ENCODE data around the gene CEP104.

The CEP104 gene

GRCh38 chr1:3890389-3891328 lies 33.6 kb upstream of the CEP104 start:
- ChIA-PET POLR2A (no interaction called here), CTCF (no interaction called here)
- DNase-seq (ENCODE audit: extremely low spot score), result no peak
- no peak for TF ChIP-seq FOXA1 (IDR thresholded peaks at IDR 0.05)
- TF ChIP-seq FOXK2 (IDR thresholded peaks at IDR 0.05), result no peak
- no peak for TF ChIP-seq TARDBP (IDR thresholded peaks at IDR 0.05)
- no peak for TF ChIP-seq NFRKB (IDR thresholded peaks at IDR 0.05)
- TF ChIP-seq ELF4 (IDR thresholded peaks at IDR 0.05), result no peak
- TF ChIP-seq BHLHE40 (IDR thresholded peaks at IDR 0.05; ENCODE audit: borderline replicate concordance), result no peak
- no peak for TF ChIP-seq ZNF384 (IDR thresholded peaks at IDR 0.05)
- TF ChIP-seq L3MBTL2 (conservative IDR thresholded peaks at IDR 0.05), result no peak
- TF ChIP-seq, protein P1, sequence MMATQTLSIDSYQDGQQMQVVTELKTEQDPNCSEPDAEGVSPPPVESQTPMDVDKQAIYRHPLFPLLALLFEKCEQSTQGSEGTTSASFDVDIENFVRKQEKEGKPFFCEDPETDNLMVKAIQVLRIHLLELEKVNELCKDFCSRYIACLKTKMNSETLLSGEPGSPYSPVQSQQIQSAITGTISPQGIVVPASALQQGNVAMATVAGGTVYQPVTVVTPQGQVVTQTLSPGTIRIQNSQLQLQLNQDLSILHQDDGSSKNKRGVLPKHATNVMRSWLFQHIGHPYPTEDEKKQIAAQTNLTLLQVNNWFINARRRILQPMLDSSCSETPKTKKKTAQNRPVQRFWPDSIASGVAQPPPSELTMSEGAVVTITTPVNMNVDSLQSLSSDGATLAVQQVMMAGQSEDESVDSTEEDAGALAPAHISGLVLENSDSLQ (IDR thresholded peaks at IDR 0.05), result no peak
- TF ChIP-seq SUZ12 (IDR thresholded peaks at IDR 0.05), result no peak
- no peak for TF ChIP-seq SP1 (IDR thresholded peaks at IDR 0.05)
- no peak for TF ChIP-seq FOXM1 (IDR thresholded peaks at IDR 0.05; ENCODE audit: borderline replicate concordance)
- TF ChIP-seq HDGF (IDR thresholded peaks at IDR 0.05; ENCODE audit: borderline replicate concordance), result no peak
- no peak for TF ChIP-seq LEF1 (IDR thresholded peaks at IDR 0.05; ENCODE audit: borderline replicate concordance)
- TF ChIP-seq CTBP1 (IDR thresholded peaks at IDR 0.05; ENCODE audit: borderline replicate concordance), result no peak
- TF ChIP-seq ARNT (IDR thresholded peaks at IDR 0.05), result no peak

DNA sequence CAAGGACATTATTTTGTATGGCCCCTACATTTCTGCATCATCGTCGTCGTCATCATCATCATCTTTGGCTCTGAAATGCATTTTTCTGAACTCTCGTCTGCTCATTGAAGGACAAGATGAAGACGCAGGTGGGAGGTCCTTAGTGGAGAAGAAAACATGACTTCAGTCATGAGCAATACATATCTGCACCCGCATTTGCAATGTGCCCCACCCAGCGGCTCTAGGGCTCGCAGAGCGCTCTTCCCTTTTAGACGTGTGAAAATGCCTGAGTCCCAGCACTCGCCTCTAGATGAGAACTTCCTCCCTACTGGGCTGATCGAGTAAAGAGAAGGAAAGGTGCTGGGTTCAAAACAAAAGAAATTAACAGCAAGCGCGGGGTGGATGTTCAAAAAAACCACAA lies 32.9 kb upstream of the CEP104 start:
- CTCF ChIA-PET, result no interaction called here
- POLR2A ChIA-PET, result no interaction called here

GRCh38 chr1:3888301-3888700 lies 31.3 kb upstream of the CEP104 start:
- CTCF ChIA-PET, result no interaction called here
- no peak for DNase-seq (ENCODE audit: extremely low spot score)
- TF ChIP-seq SUZ12 (IDR thresholded peaks at IDR 0.05) (no peak), BHLHE40 (IDR thresholded peaks at IDR 0.05; ENCODE audit: borderline replicate concordance) (no peak), TARDBP (IDR thresholded peaks at IDR 0.05) (no peak), CTBP1 (IDR thresholded peaks at IDR 0.05; ENCODE audit: borderline replicate concordance) (no peak), ELF4 (IDR thresholded peaks at IDR 0.05) (no peak), ARNT (IDR thresholded peaks at IDR 0.05) (no peak), ZNF384 (IDR thresholded peaks at IDR 0.05) (no peak), FOXA1 (IDR thresholded peaks at IDR 0.05) (no peak)
- TF ChIP-seq, protein P1 (IDR thresholded peaks at IDR 0.05), result no peak
- POLR2A ChIA-PET, result interaction anchor here (1.7 kb wide), 1 partner anchor 11 kb away, joined by 4 read pairs; no protein-coding TSS in a partner anchor

More for the DNA sequence above, 32.9 kb upstream of the CEP104 start:
- no peak for DNase-seq (ENCODE audit: extremely low spot score)
- TF ChIP-seq ELF4 (IDR thresholded peaks at IDR 0.05), result no peak
- TF ChIP-seq LEF1 (IDR thresholded peaks at IDR 0.05; ENCODE audit: borderline replicate concordance), result no peak
- no peak for TF ChIP-seq ARNT (IDR thresholded peaks at IDR 0.05)
- no peak for TF ChIP-seq FOXA1 (IDR thresholded peaks at IDR 0.05)
- TF ChIP-seq L3MBTL2 (conservative IDR thresholded peaks at IDR 0.05), result no peak
- no peak for TF ChIP-seq FOXM1 (IDR thresholded peaks at IDR 0.05; ENCODE audit: borderline replicate concordance)
- no peak for TF ChIP-seq NFRKB (IDR thresholded peaks at IDR 0.05)
- no peak for TF ChIP-seq CTBP1 (IDR thresholded peaks at IDR 0.05; ENCODE audit: borderline replicate concordance)
- no peak for TF ChIP-seq SP1 (IDR thresholded peaks at IDR 0.05)
- TF ChIP-seq, protein P1 (IDR thresholded peaks at IDR 0.05), result no peak
- no peak for TF ChIP-seq HDGF (IDR thresholded peaks at IDR 0.05; ENCODE audit: borderline replicate concordance)
- TF ChIP-seq BHLHE40 (IDR thresholded peaks at IDR 0.05; ENCODE audit: borderline replicate concordance), result no peak
- TF ChIP-seq FOXK2 (IDR thresholded peaks at IDR 0.05), result no peak
- no peak for TF ChIP-seq SUZ12 (IDR thresholded peaks at IDR 0.05)
- TF ChIP-seq ZNF384 (IDR thresholded peaks at IDR 0.05), result no peak
- no peak for TF ChIP-seq TARDBP (IDR thresholded peaks at IDR 0.05)

- CTCF ChIA-PET, result no interaction called here
- POLR2A ChIA-PET, result interaction anchor here (0.8 kb wide), 1 partner anchor 14 kb away, joined by 3 read pairs; the partner anchor contains the start of gene C1orf174
- no peak for DNase-seq (ENCODE audit: extremely low spot score)
- no peak for TF ChIP-seq LEF1 (IDR thresholded peaks at IDR 0.05; ENCODE audit: borderline replicate concordance)
- TF ChIP-seq TARDBP (IDR thresholded peaks at IDR 0.05), result no peak
- TF ChIP-seq ZNF384 (IDR thresholded peaks at IDR 0.05), result no peak
- TF ChIP-seq HDGF (IDR thresholded peaks at IDR 0.05; ENCODE audit: borderline replicate concordance), result no peak
- TF ChIP-seq BHLHE40 (IDR thresholded peaks at IDR 0.05; ENCODE audit: borderline replicate concordance), result no peak
- TF ChIP-seq FOXA1 (IDR thresholded peaks at IDR 0.05), result no peak
- no peak for TF ChIP-seq CTBP1 (IDR thresholded peaks at IDR 0.05; ENCODE audit: borderline replicate concordance)
- no peak for TF ChIP-seq SP1 (IDR thresholded peaks at IDR 0.05)
- TF ChIP-seq ARNT (IDR thresholded peaks at IDR 0.05), result no peak
Observed at GRCh38 chr1:3886691-3887090, 29.7 kb upstream of the CEP104 start.

DNA sequence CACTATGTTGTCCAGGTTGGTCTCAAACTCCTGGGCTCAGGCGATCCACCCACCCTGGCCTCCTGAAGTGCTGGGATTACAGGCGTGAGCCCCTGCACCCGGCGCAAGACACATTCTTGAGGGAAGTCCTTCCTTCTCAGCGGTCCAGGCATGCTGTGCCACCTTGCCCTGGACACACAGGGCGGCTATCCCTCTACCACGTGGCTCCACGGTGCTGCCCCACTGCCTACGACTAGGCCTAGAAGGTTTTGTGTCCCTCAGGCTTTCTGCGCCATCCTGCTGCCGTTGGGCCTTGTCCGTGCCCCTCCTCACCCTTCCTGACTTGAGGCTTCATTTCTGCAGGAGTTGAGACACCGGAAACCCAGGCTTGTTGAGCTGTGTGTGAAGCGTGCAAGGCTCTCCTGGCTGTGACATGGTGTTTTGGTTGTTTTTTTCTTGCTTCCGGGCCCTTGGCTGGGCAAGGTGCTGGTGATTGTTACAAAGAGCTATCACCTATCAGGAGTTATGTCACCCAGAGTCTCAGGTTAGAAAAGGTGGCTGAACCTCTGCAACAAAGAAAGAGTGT lies 29.2 kb upstream of the CEP104 start:
- POLR2A ChIA-PET, result interaction anchor here (0.8 kb wide), 1 partner anchor 14 kb away, joined by 3 read pairs; the partner anchor contains the start of gene C1orf174
- no peak for DNase-seq (ENCODE audit: extremely low spot score)

More for the DNA sequence above, 29.2 kb upstream of the CEP104 start:
- TF ChIP-seq CTBP1 (IDR thresholded peaks at IDR 0.05; ENCODE audit: borderline replicate concordance) (no peak), TARDBP (IDR thresholded peaks at IDR 0.05) (no peak), LEF1 (IDR thresholded peaks at IDR 0.05; ENCODE audit: borderline replicate concordance) (no peak), NFRKB (IDR thresholded peaks at IDR 0.05) (no peak), FOXM1 (IDR thresholded peaks at IDR 0.05; ENCODE audit: borderline replicate concordance) (no peak), SP1 (IDR thresholded peaks at IDR 0.05) (no peak), SUZ12 (IDR thresholded peaks at IDR 0.05) (no peak), L3MBTL2 (conservative IDR thresholded peaks at IDR 0.05) (no peak), ELF4 (IDR thresholded peaks at IDR 0.05) (no peak), ZNF384 (IDR thresholded peaks at IDR 0.05) (no peak), BHLHE40 (IDR thresholded peaks at IDR 0.05; ENCODE audit: borderline replicate concordance) (no peak), ARNT (IDR thresholded peaks at IDR 0.05) (no peak), HDGF (IDR thresholded peaks at IDR 0.05; ENCODE audit: borderline replicate concordance) (no peak), FOXA1 (IDR thresholded peaks at IDR 0.05) (no peak), FOXK2 (IDR thresholded peaks at IDR 0.05) (no peak)
- TF ChIP-seq, protein P1 (IDR thresholded peaks at IDR 0.05), result no peak
- CTCF ChIA-PET, result no interaction called here
